T47D (cell line): ENCODE measurements around the gene TTC32.

Experiments used
- DNase-seq, 2 experiments: peaks; one replicate each; pipeline versions ENCODE4 v3.0.0 to v3.0.0-alpha.2; 2011 to 2012; ENCODE audit warnings: low read depth in 1 of 2, low spot score in 1 of 2
- JUND ChIP-seq: IDR thresholded peaks from 2 replicates; pipeline ENCODE4 v1.6.1; 2012; ENCODE audit warnings: low read depth
- in situ Hi-C: cut with HindIII; loops from 2 replicates; pipeline ENCODE4 v1.10.0; 2016; ENCODE audit warnings: low sequenced_read_pairs, low pct_unique_long_range_greater_than_20kb

Gene TTC32

GRCh38 chr2:19860022-19860421 lies 41.8 kb downstream of the TTC32 start:
- no peak for DNase-seq
- no peak for TF ChIP-seq JUND
- in situ Hi-C loops, result no loop called here

DNA sequence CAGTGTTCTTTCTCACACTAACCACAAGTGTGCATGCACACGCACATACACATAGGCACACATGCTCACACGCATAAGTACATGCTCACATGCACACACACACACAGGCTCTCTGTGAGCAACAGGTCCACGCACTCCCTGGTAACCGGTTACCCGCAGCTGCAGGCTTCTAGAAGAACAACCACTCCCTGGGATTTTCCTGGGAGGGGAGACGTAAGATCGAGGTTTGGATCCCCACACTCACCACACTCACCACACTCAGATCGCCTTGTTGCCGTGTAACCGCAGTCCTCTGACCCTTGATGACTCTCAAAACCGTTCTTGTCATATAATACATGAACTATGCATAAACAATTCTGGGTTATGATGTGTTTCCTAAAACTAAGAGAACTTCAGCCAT lies 42.2 kb downstream of the TTC32 start:
- in situ Hi-C loops, result no loop called here
- no peak for TF ChIP-seq JUND
- DNase-seq, result no peak

- in situ Hi-C loops, result no loop called here
- TF ChIP-seq JUND, result no peak
- no peak for DNase-seq
These were observed 44.0 kb downstream of the TTC32 start for GRCh38 chr2:19857806-19858205.

- in situ Hi-C loops, result no loop called here
- no peak for TF ChIP-seq JUND
- DNase-seq, result no peak
These were observed 44.7 kb downstream of the TTC32 start for GRCh38 chr2:19857100-19857499.

GRCh38 chr2:19855542-19856431 lies 46.0 kb downstream of the TTC32 start:
- DNase-seq, result no peak
- TF ChIP-seq JUND, result no peak
- in situ Hi-C loops, result no loop called here

DNA sequence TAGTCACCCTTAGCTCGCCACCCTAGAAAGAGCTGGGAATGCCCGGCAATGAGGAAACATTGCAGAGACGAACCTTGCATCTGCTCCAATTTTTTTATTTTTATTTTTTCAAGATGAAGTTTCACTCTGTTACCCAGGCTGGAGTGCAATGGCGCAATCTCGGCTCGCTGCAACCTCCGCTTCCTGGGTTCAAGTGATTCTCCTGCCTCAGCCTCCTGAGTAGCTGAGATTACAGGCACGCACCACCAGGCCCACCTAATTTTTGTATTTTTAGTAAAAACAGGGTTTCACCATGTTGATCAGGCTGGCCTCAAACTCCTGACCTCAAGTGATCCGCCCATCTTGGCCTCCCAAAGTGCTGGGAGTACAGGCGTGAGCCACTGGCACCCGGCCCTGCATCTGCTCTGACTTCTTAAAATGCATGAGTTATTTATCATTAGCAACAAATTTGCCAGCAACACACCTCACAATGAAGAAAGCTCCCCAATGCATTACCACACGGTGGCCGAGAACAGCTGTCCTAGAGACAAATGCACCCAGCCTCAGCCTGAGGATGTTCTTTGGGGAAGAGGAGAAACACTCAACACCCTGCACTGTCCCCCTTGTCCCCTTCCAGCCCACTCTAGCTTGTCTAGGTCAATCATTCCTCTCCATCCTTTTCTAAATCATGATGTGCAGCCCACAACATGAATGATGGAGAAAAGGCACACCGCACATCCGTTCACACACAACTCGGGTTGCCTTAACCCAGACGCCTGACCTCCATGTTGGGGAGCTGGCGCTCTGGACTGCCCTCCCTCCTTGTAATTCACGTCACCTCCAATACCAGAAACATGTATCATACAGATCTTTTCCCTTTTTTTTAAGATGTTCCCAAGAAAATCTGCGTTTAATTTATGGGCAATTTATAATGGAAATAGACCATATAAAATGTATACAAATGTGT lies 46.9 kb downstream of the TTC32 start:
- in situ Hi-C loops, result no loop called here
- no peak for TF ChIP-seq JUND

GRCh38 chr2:19851116-19851695 lies 50.6 kb downstream of the TTC32 start:
- TF ChIP-seq JUND, result no peak
- DNase-seq, result no peak

More for the DNA sequence above, 46.9 kb downstream of the TTC32 start:
- DNase-seq, result no peak

GRCh38 chr2:19850056-19851050 lies 51.4 kb downstream of the TTC32 start:
- DNase-seq, result no peak

More at GRCh38 chr2:19851116-19851695, 50.6 kb downstream of the TTC32 start:
- in situ Hi-C loops, result no loop called here

GRCh38 chr2:19848952-19849351 lies 52.8 kb downstream of the TTC32 start:
- no peak for TF ChIP-seq JUND
- no peak for DNase-seq
- in situ Hi-C loops, result no loop called here

More at GRCh38 chr2:19850056-19851050, 51.4 kb downstream of the TTC32 start:
- TF ChIP-seq JUND, result no peak
- in situ Hi-C loops, result no loop called here

GRCh38 chr2:19848029-19848750 lies 53.6 kb downstream of the TTC32 start:
- in situ Hi-C loops, result no loop called here
- TF ChIP-seq JUND, result no peak
- DNase-seq, result no peak

GRCh38 chr2:19847486-19847885 lies 54.3 kb downstream of the TTC32 start:
- no peak for TF ChIP-seq JUND
- DNase-seq, result no peak

More at GRCh38 chr2:19847486-19847885, 54.3 kb downstream of the TTC32 start:
- in situ Hi-C loops, result no loop called here
